ENCODE data around the gene EPB41L4B.
"Not testable (repeated sequence)": the region's sequence is repeated elsewhere in the genome, so short reads cannot be mapped to it uniquely, and the experiment has no call there.

EPB41L4B gene

GRCh38 chr9:109295221-109296130, 25.4 kb downstream of the EPB41L4B start:
- no peak for DNase-seq

GRCh38 chr9:109290385-109290784, 30.5 kb downstream of the EPB41L4B start:
- DNase-seq = no peak

- no peak for DNase-seq
These were observed 30.9 kb downstream of the EPB41L4B start for GRCh38 chr9:109289931-109290330.

GRCh38 chr9:109289186-109289585, 31.7 kb downstream of the EPB41L4B start:
- DNase-seq = no peak

GRCh38 chr9:109286981-109287380, 33.9 kb downstream of the EPB41L4B start:
- no peak for DNase-seq

GRCh38 chr9:109286571-109286977, 34.3 kb downstream of the EPB41L4B start:
- DNase-seq = no peak

GRCh38 chr9:109283672-109284071, 37.2 kb downstream of the EPB41L4B start:
- DNase-seq = not testable (repeated sequence)

- DNase-seq = no peak
These were observed 37.8 kb downstream of the EPB41L4B start for GRCh38 chr9:109283012-109283411.

GRCh38 chr9:109282302-109282701, 38.6 kb downstream of the EPB41L4B start:
- DNase-seq = no peak

GRCh38 chr9:109281518-109281917, 39.3 kb downstream of the EPB41L4B start:
- no peak for DNase-seq

- DNase-seq = no peak
These were observed 42.0 kb downstream of the EPB41L4B start for GRCh38 chr9:109278848-109279247.

GRCh38 chr9:109278216-109278615, 42.6 kb downstream of the EPB41L4B start:
- DNase-seq = no peak

- DNase-seq = no peak
These were observed 43.4 kb downstream of the EPB41L4B start for GRCh38 chr9:109277451-109277850.

- no peak for DNase-seq
These were observed 44.1 kb downstream of the EPB41L4B start for GRCh38 chr9:109276469-109277440.

- DNase-seq = no peak
These were observed 45.8 kb downstream of the EPB41L4B start for GRCh38 chr9:109274884-109275730.

GRCh38 chr9:109273869-109274268, 47.0 kb downstream of the EPB41L4B start:
- no peak for DNase-seq

- DNase-seq = no peak
These were observed 48.1 kb downstream of the EPB41L4B start for GRCh38 chr9:109272745-109273144.

- no peak for DNase-seq
These were observed 48.8 kb downstream of the EPB41L4B start for GRCh38 chr9:109272045-109272444.

GRCh38 chr9:109270971-109271925, 49.6 kb downstream of the EPB41L4B start:
- no peak for DNase-seq

GRCh38 chr9:109270441-109270840, 50.4 kb downstream of the EPB41L4B start:
- no peak for DNase-seq

- no peak for DNase-seq
These were observed 51.0 kb downstream of the EPB41L4B start for GRCh38 chr9:109269839-109270238.
